K562 (cell line): Measurements from ENCODE around the gene TJAP1. TPM values are rescaled to one million over a fixed set of nuclear protein-coding genes. Genes with fewer than 3 reads are reported as not detected.

Experiments
- CCNT2 ChIP-seq: IDR thresholded peaks from 2 replicates; pipeline ENCODE4 v1.6.1; 2011; ENCODE audit warnings: borderline replicate concordance, low read depth, mild to moderate bottlenecking, moderate library complexity, mixed read lengths, low read length; ENCODE audit not compliant: insufficient read length; ENCODE audit errors: extremely low read depth
- DMBX1 ChIP-seq: fragments of 250-450 bp; sonication (Bioruptor Pico); IDR thresholded peaks from 2 replicates; pipeline ENCODE4 v1.8.0; 2022; ENCODE audit warnings: inconsistent platforms, mild to moderate bottlenecking, moderate library complexity, borderline replicate concordance
- ETS2 ChIP-seq: IDR thresholded peaks from 2 replicates; pipeline ENCODE4 v1.6.1; 2016; ENCODE audit warnings: borderline replicate concordance, missing genetic modification characterization, mild to moderate bottlenecking, moderate library complexity, missing compliant biosample characterization; ENCODE audit not compliant: poor library complexity, severe bottlenecking
- FOXP1 ChIP-seq: sonication (generic); formaldehyde crosslinking; IDR thresholded peaks from 2 replicates; pipeline ENCODE4 v1.8.0; 2022; ENCODE audit warnings: mild to moderate bottlenecking, missing genetic modification reagents
- KLF13 ChIP-seq: fragments of 450-650 bp; IDR thresholded peaks from 2 replicates; pipeline ENCODE4 v1.6.1; 2016; ENCODE audit warnings: missing genetic modification characterization, low read depth, mild to moderate bottlenecking, missing compliant biosample characterization, moderate library complexity, borderline replicate concordance
- MECOM ChIP-seq: fragments of 250-450 bp; sonication (Bioruptor Pico); IDR thresholded peaks from 2 replicates; pipeline ENCODE4 v1.8.0; 2022; ENCODE audit warnings: inconsistent platforms
- NKRF ChIP-seq: fragments of 450-650 bp; IDR thresholded peaks from 2 replicates; pipeline ENCODE4 v1.6.1; 2016; ENCODE audit warnings: borderline replicate concordance
- PKNOX1 ChIP-seq: fragments of 450-650 bp; IDR thresholded peaks from 2 replicates; pipeline ENCODE4 v1.6.1; 2016
- PML ChIP-seq: IDR thresholded peaks from 2 replicates; pipeline ENCODE4 v1.6.1; 2012; ENCODE audit warnings: low read length, inconsistent platforms
- POLR2AphosphoS5 ChIP-seq: IDR thresholded peaks from 2 replicates; pipeline ENCODE4 v1.6.1; 2011; ENCODE audit warnings: mild to moderate bottlenecking, low read depth, low read length, moderate library complexity; ENCODE audit not compliant: control insufficient read depth, insufficient read depth
- POLR2H ChIP-seq: IDR thresholded peaks from 2 replicates; pipeline ENCODE4 v1.6.1; 2016; ENCODE audit warnings: missing genetic modification characterization, low read depth, mild to moderate bottlenecking, control low read depth, missing compliant biosample characterization, moderate library complexity
- POLR3A ChIP-seq: IDR thresholded peaks from 2 replicates; pipeline ENCODE4 v1.6.1; 2011; ENCODE audit warnings: borderline replicate concordance, mild to moderate bottlenecking, moderate library complexity; ENCODE audit not compliant: insufficient read length, insufficient read depth; ENCODE audit errors: extremely low read depth
- RBBP5 ChIP-seq: fragments of 200-600 bp; sonication (generic); IDR thresholded peaks from 2 replicates; pipeline ENCODE4 v1.6.1; 2012; ENCODE audit warnings: borderline replicate concordance, mild to moderate bottlenecking, low read length, control low read depth, inconsistent platforms; ENCODE audit not compliant: insufficient read depth, poor library complexity, severe bottlenecking
- TFAP4 ChIP-seq: sonication (generic); formaldehyde crosslinking; IDR thresholded peaks from 2 replicates; pipeline ENCODE4 v1.8.0; 2022; ENCODE audit warnings: missing genetic modification reagents, mild to moderate bottlenecking, moderate library complexity, borderline replicate concordance
- THRB ChIP-seq: fragments of 450-650 bp; formaldehyde crosslinking; conservative IDR thresholded peaks from 2 replicates; pipeline ENCODE4 v1.4.0; 2022; ENCODE audit warnings: mild to moderate bottlenecking, missing genetic modification characterization
- ZHX1 ChIP-seq: fragments of 150-350 bp; conservative IDR thresholded peaks from 2 replicates; pipeline ENCODE4 v1.6.1; 2014; ENCODE audit warnings: low read length
- ZNF143 ChIP-seq: sonication (generic); formaldehyde crosslinking; IDR thresholded peaks from 2 replicates; pipeline ENCODE4 v1.9.0; 2022; ENCODE audit warnings: mild to moderate bottlenecking, missing genetic modification reagents
- polyA plus RNA-seq, 8 experiments: library from polyadenylated mRNA; depleted of rRNA in 4 of 8; stranded (reverse) in 5 of 8; unstranded in 3 of 8; fragments of >200 nt; fragmentation: Nextera tagmentation in 2 of 8; fragmentation: Illumina TruSeq in 1 of 8; extraction: Ambion mirVana in 2 of 8; extraction: Trizol in 1 of 8; gene quantifications; 2 replicates each; pipeline versions ENCODE4 v1.2.1 to v1.2.3, GENCODE V29; 2011 to 2014; ENCODE audit warnings: inconsistent platforms in 1 of 8, missing spikeins in 1 of 8
- total RNA-seq, 7 experiments: library from RNA; depleted of rRNA in 6 of 7; stranded (reverse); fragments of >200 nt in 6 of 7; fragmentation: Illumina TruSeq in 2 of 7; extraction: Trizol in 2 of 7; gene quantifications; 2 replicates each; pipeline versions ENCODE4 v1.2.1 to v1.2.3, GENCODE V29; 2011 to 2021; ENCODE audit warnings: low replicate concordance in 1 of 7

Gene TJAP1
- total and polyA plus RNA-seq, 9 of the 15 experiments (the other 6 are each of a cell fraction or from before 2014, with no cell fraction given): 0.06 to 35.8 (median 16.2) TPM

- TF ChIP-seq POLR2H (tag): peak; percentile 81; the same call in 1 of the 2 replicates
- TF ChIP-seq FOXP1 (CRISPR knock-in tag): no peak
- TF ChIP-seq RBBP5: no peak
- peak; percentile 83; the same call in 1 of the 2 replicates for TF ChIP-seq NKRF
- TF ChIP-seq POLR2AphosphoS5: peak; percentile 98
- TF ChIP-seq PKNOX1: peak; percentile 77
- TF ChIP-seq THRB (CRISPR knock-in tag): 0 out of 2 replicates have a peak, but pooled peaks have one; percentile 7
- TF ChIP-seq KLF13 (tag): no peak
- TF ChIP-seq TFAP4 (CRISPR knock-in tag): peak; percentile 97
- no peak for TF ChIP-seq MECOM
- no peak for TF ChIP-seq POLR3A
- TF ChIP-seq ZHX1: no peak
- no peak for TF ChIP-seq ETS2 (tag)
- peak; percentile 68 for TF ChIP-seq CCNT2
- TF ChIP-seq PML: peak; percentile 75
- no peak for TF ChIP-seq DMBX1 (CRISPR knock-in tag)
- peak; percentile 82 for TF ChIP-seq ZNF143 (CRISPR knock-in tag)
These were observed at the start of gene TJAP1 (continued) for GRCh38 chr6:43477235-43478007.
